ENCODE results near the gene JRKL. TPM values are rescaled to one million over a fixed set of nuclear protein-coding genes. Genes with fewer than 3 reads are reported as not detected.
"Not testable (repeated sequence)": the region's sequence is repeated elsewhere in the genome, so short reads cannot be mapped to it uniquely, and the experiment has no call there.

Gene JRKL
- total RNA-seq, 1 donor from 2014 or later, result 2.2 TPM

GRCh38 chr11:96393753-96394348, 4.0 kb downstream of the JRKL start:
- ATAC-seq, result no peak
- no peak for DNase-seq (ENCODE audit: low spot score)

GRCh38 chr11:96394773-96395172, 5.0 kb downstream of the JRKL start:
- no peak for ATAC-seq

GRCh38 chr11:96396637-96397036, 6.8 kb downstream of the JRKL start:
- DNase-seq (ENCODE audit: low spot score) (no peak), ATAC-seq (no peak)

More at GRCh38 chr11:96394773-96395172, 5.0 kb downstream of the JRKL start:
- no peak for DNase-seq (ENCODE audit: low spot score)

- DNase-seq (ENCODE audit: low spot score) (no peak), ATAC-seq (no peak)
These were observed 8.1 kb downstream of the JRKL start for GRCh38 chr11:96397863-96398262.

GRCh38 chr11:96400697-96401096, 10.9 kb downstream of the JRKL start:
- DNase-seq (ENCODE audit: low spot score) (no peak), ATAC-seq (no peak)

- not testable (repeated sequence) for DNase-seq (ENCODE audit: low spot score); ATAC-seq
These were observed 21.6 kb downstream of the JRKL start for GRCh38 chr11:96411412-96411811.

- DNase-seq (ENCODE audit: low spot score), result no peak
- no peak for ATAC-seq
These were observed 23.1 kb downstream of the JRKL start for GRCh38 chr11:96412761-96413381.

GRCh38 chr11:96413408-96413807, 23.6 kb downstream of the JRKL start:
- ATAC-seq (no peak), DNase-seq (ENCODE audit: low spot score) (no peak)

- ATAC-seq, result no peak
- DNase-seq (ENCODE audit: low spot score), result no peak
These were observed 34.9 kb downstream of the JRKL start for GRCh38 chr11:96424693-96425092.

- ATAC-seq (no peak), DNase-seq (ENCODE audit: low spot score) (no peak)
These were observed 40.9 kb downstream of the JRKL start for GRCh38 chr11:96430668-96431067.

GRCh38 chr11:96432654-96433053, 42.8 kb downstream of the JRKL start:
- ATAC-seq; DNase-seq (ENCODE audit: low spot score): not testable (repeated sequence)

Other genes starting within 250 kb of the JRKL start
- 1.0 TPM for gene MAML2, start 46.8 kb upstream of the JRKL start, total RNA-seq
- 11.8 TPM for gene CCDC82, start 101 bp upstream of the JRKL start, total RNA-seq

Data from left lobe of liver (tissue), 2 donors.